ENCODE data around the gene PLEKHA6.
A peak's percentile ranks its signal among the peaks of the same experiment; 100 is the strongest.

The PLEKHA6 gene

GRCh38 chr1:204178487-204179281 lies 181.0 kb downstream of the PLEKHA6 start:
- H2AFZ ChIP-seq (ENCODE audit: insufficient read depth, low read length, poor library complexity): no peak overlapping the region
- DNase-seq: no peak
- H2BK12ac ChIP-seq (ENCODE audit: low read length): no peak overlapping the region
- H3K79me2 ChIP-seq (ENCODE audit: control insufficient read depth, insufficient read depth, low read length, poor library complexity): no peaks in the 10 kb centered on the region
- H3K4me1 ChIP-seq (ENCODE audit: control insufficient read depth in 1 of 2, insufficient read depth in 2 of 2, low read length in 2 of 2): no peaks in the 10 kb centered on the region
- H3K23ac ChIP-seq (ENCODE audit: low read length): no peak overlapping the region
- H3K4me3 ChIP-seq (ENCODE audit: low read depth, low read length): no peak overlapping the region
- H2BK5ac ChIP-seq (ENCODE audit: low read depth, low read length, poor library complexity): no peak overlapping the region
- no peak overlapping the region for H3K9ac ChIP-seq (ENCODE audit: low read length)
- H3K79me1 ChIP-seq (ENCODE audit: low read length): no peaks in the 10 kb centered on the region
- no peak overlapping the region for H2AK5ac ChIP-seq (ENCODE audit: low read length)
- H3K27me3 ChIP-seq (ENCODE audit: insufficient read depth, low read length): no peaks in the 10 kb centered on the region
- H4K12ac ChIP-seq (ENCODE audit: low read depth, low read length): no peak overlapping the region
- no peak overlapping the region for H3K4me2 ChIP-seq (ENCODE audit: low read length)
- no peak overlapping the region for H3K27ac ChIP-seq (ENCODE audit: low read depth, low read length)
- no CpG with 5 or more reads among the region's 7 CpGs for WGBS (ENCODE audit: extremely low coverage, insufficient coverage, insufficient read length)
- no peaks in the 10 kb centered on the region for H3K36me3 ChIP-seq (ENCODE audit: control insufficient read depth in 1 of 2, insufficient read depth in 2 of 2, low read length in 2 of 2)
- no peak overlapping the region for H4K91ac ChIP-seq (ENCODE audit: low read depth, low read length)
- H3K9me3 ChIP-seq (ENCODE audit: insufficient read depth, low read depth, low read length): peaks cover 3% of the 10 kb centered on the region
- H3K4ac ChIP-seq (ENCODE audit: low read depth, low read length): no peak overlapping the region
- H2BK120ac ChIP-seq (ENCODE audit: insufficient read depth, low read length, poor library complexity): no peak overlapping the region
- no peak overlapping the region for H3K14ac ChIP-seq (ENCODE audit: low read length)
- no peak overlapping the region for H3K18ac ChIP-seq (ENCODE audit: low read length)
- no peak overlapping the region for H4K8ac ChIP-seq (ENCODE audit: low read depth, low read length)

- DNase-seq: no peak
- WGBS (ENCODE audit: extremely low coverage, insufficient coverage, insufficient read length): no CpG with 5 or more reads among the region's 4 CpGs
- Histone ChIP-seq H3K9ac (ENCODE audit: low read length) (no peak overlapping the region), H3K4ac (ENCODE audit: low read depth, low read length) (no peak overlapping the region), H3K27me3 (ENCODE audit: insufficient read depth, low read length) (no peaks in the 10 kb centered on the region), H2BK120ac (ENCODE audit: insufficient read depth, low read length, poor library complexity) (no peak overlapping the region), H3K27ac (ENCODE audit: low read depth, low read length) (no peak overlapping the region), H2AK5ac (ENCODE audit: low read length) (no peak overlapping the region), H3K4me3 (ENCODE audit: low read depth, low read length) (no peak overlapping the region), H2AFZ (ENCODE audit: insufficient read depth, low read length, poor library complexity) (no peak overlapping the region), H3K36me3 (ENCODE audit: control insufficient read depth in 1 of 2, insufficient read depth in 2 of 2, low read length in 2 of 2) (no peaks in the 10 kb centered on the region), H3K79me1 (ENCODE audit: low read length) (no peaks in the 10 kb centered on the region), H2BK12ac (ENCODE audit: low read length) (no peak overlapping the region), H3K4me2 (ENCODE audit: low read length) (no peak overlapping the region), H3K79me2 (ENCODE audit: control insufficient read depth, insufficient read depth, low read length, poor library complexity) (no peaks in the 10 kb centered on the region), H2BK5ac (ENCODE audit: low read depth, low read length, poor library complexity) (no peak overlapping the region), H3K4me1 (ENCODE audit: control insufficient read depth in 1 of 2, insufficient read depth in 2 of 2, low read length in 2 of 2) (peaks cover 0 to 4% of the 10 kb centered on the region in 2 experiments), H3K18ac (ENCODE audit: low read length) (no peak overlapping the region), H3K14ac (ENCODE audit: low read length) (no peak overlapping the region), H4K91ac (ENCODE audit: low read depth, low read length) (no peak overlapping the region), H3K23ac (ENCODE audit: low read length) (peak overlapping the region; percentile 33), H3K9me3 (ENCODE audit: insufficient read depth, low read depth, low read length) (peaks cover 3% of the 10 kb centered on the region), H4K8ac (ENCODE audit: low read depth, low read length) (no peak overlapping the region), H4K12ac (ENCODE audit: low read depth, low read length) (no peak overlapping the region)
Measured at GRCh38 chr1:204177133-204177532, 182.6 kb downstream of the PLEKHA6 start.

- Histone ChIP-seq H3K36me3 (ENCODE audit: control insufficient read depth in 1 of 2, insufficient read depth in 2 of 2, low read length in 2 of 2) (no peaks in the 10 kb centered on the region), H3K18ac (ENCODE audit: low read length) (no peak overlapping the region), H3K27ac (ENCODE audit: low read depth, low read length) (no peak overlapping the region), H3K27me3 (ENCODE audit: insufficient read depth, low read length) (no peaks in the 10 kb centered on the region), H4K12ac (ENCODE audit: low read depth, low read length) (no peak overlapping the region), H3K4me1 (ENCODE audit: control insufficient read depth in 1 of 2, insufficient read depth in 2 of 2, low read length in 2 of 2) (peaks cover 2 to 7% of the 10 kb centered on the region in 2 experiments), H4K8ac (ENCODE audit: low read depth, low read length) (no peak overlapping the region), H3K4me3 (ENCODE audit: low read depth, low read length) (no peak overlapping the region), H3K79me2 (ENCODE audit: control insufficient read depth, insufficient read depth, low read length, poor library complexity) (no peaks in the 10 kb centered on the region), H3K14ac (ENCODE audit: low read length) (no peak overlapping the region), H2BK12ac (ENCODE audit: low read length) (no peak overlapping the region), H3K23ac (ENCODE audit: low read length) (no peak overlapping the region), H2BK120ac (ENCODE audit: insufficient read depth, low read length, poor library complexity) (no peak overlapping the region), H2BK5ac (ENCODE audit: low read depth, low read length, poor library complexity) (no peak overlapping the region), H3K4ac (ENCODE audit: low read depth, low read length) (no peak overlapping the region), H3K9me3 (ENCODE audit: insufficient read depth, low read depth, low read length) (peaks cover 3% of the 10 kb centered on the region), H3K79me1 (ENCODE audit: low read length) (no peaks in the 10 kb centered on the region), H3K4me2 (ENCODE audit: low read length) (no peak overlapping the region), H2AFZ (ENCODE audit: insufficient read depth, low read length, poor library complexity) (no peak overlapping the region), H3K9ac (ENCODE audit: low read length) (no peak overlapping the region), H2AK5ac (ENCODE audit: low read length) (no peak overlapping the region), H4K91ac (ENCODE audit: low read depth, low read length) (no peak overlapping the region)
- WGBS (ENCODE audit: extremely low coverage, insufficient coverage, insufficient read length): no CpG with 5 or more reads among the region's 5 CpGs
- DNase-seq: no peak
Measured at GRCh38 chr1:204176049-204176448, 183.7 kb downstream of the PLEKHA6 start.

- Histone ChIP-seq H3K79me2 (ENCODE audit: control insufficient read depth, insufficient read depth, low read length, poor library complexity) (no peaks in the 10 kb centered on the region), H2BK120ac (ENCODE audit: insufficient read depth, low read length, poor library complexity) (no peak overlapping the region), H2AK5ac (ENCODE audit: low read length) (no peak overlapping the region)
Measured at GRCh38 chr1:204174958-204175357, 184.8 kb downstream of the PLEKHA6 start.

More at GRCh38 chr1:204174958-204175357, 184.8 kb downstream of the PLEKHA6 start:
- H3K9ac ChIP-seq (ENCODE audit: low read length): no peak overlapping the region
- no peak for DNase-seq
- no peak overlapping the region for H3K14ac ChIP-seq (ENCODE audit: low read length)
- no peak overlapping the region for H2BK12ac ChIP-seq (ENCODE audit: low read length)
- H3K4me3 ChIP-seq (ENCODE audit: low read depth, low read length): no peak overlapping the region
- no peak overlapping the region for H3K23ac ChIP-seq (ENCODE audit: low read length)
- no peak overlapping the region for H3K4me2 ChIP-seq (ENCODE audit: low read length)
- H3K36me3 ChIP-seq (ENCODE audit: control insufficient read depth in 1 of 2, insufficient read depth in 2 of 2, low read length in 2 of 2): no peaks in the 10 kb centered on the region
- H3K4me1 ChIP-seq (ENCODE audit: control insufficient read depth in 1 of 2, insufficient read depth in 2 of 2, low read length in 2 of 2): peaks cover 2 to 7% of the 10 kb centered on the region in 2 experiments
- no peaks in the 10 kb centered on the region for H3K79me1 ChIP-seq (ENCODE audit: low read length)
- H3K18ac ChIP-seq (ENCODE audit: low read length): no peak overlapping the region
- no peak overlapping the region for H2BK5ac ChIP-seq (ENCODE audit: low read depth, low read length, poor library complexity)
- H4K8ac ChIP-seq (ENCODE audit: low read depth, low read length): no peak overlapping the region
- no peak overlapping the region for H2AFZ ChIP-seq (ENCODE audit: insufficient read depth, low read length, poor library complexity)
- WGBS (ENCODE audit: extremely low coverage, insufficient coverage, insufficient read length): 100% methylated on average over 1 of the region's 3 CpGs
- H3K27me3 ChIP-seq (ENCODE audit: insufficient read depth, low read length): no peaks in the 10 kb centered on the region
- peaks cover 2% of the 10 kb centered on the region for H3K9me3 ChIP-seq (ENCODE audit: insufficient read depth, low read depth, low read length)
- no peak overlapping the region for H4K12ac ChIP-seq (ENCODE audit: low read depth, low read length)
- no peak overlapping the region for H3K27ac ChIP-seq (ENCODE audit: low read depth, low read length)
- H4K91ac ChIP-seq (ENCODE audit: low read depth, low read length): no peak overlapping the region
- no peak overlapping the region for H3K4ac ChIP-seq (ENCODE audit: low read depth, low read length)

All from trophoblast cell (in vitro differentiated cells and primary cell).